C4-2B (cell line): ENCODE results near the gene USH2A.
A peak's percentile ranks its signal among the peaks of the same experiment; 100 is the strongest.

Source experiments
- ZFX ChIP-seq: fragments of 450-650 bp; IDR thresholded peaks from 2 replicates; pipeline ENCODE4 v1.6.1; 2017
- TF ChIP-seq, protein P1 (sequence below): fragments of 450-650 bp; conservative IDR thresholded peaks from 2 replicates; pipeline ENCODE4 v1.5.1; 2017; ENCODE audit warnings: mild to moderate bottlenecking

DNA sequence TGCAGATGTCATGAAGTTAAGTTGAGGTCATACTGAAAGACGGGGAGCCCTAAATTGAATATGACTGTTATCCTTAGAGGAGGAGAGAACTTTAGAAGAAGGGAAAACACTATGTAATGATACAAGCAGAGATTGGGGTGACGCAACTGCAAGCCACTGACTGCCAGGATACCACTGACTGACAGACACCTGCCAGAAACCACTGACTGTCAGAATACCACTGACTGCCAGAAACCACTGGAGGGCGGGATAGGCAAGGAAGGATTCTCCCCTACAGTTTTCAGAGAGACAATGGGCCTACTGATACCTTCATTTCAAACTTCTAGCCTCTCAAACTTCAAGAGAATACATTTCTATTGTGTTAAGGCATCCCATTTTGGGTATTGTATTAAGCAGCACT is 388.7 kb downstream of the USH2A start:
- TF ChIP-seq, protein P1, sequence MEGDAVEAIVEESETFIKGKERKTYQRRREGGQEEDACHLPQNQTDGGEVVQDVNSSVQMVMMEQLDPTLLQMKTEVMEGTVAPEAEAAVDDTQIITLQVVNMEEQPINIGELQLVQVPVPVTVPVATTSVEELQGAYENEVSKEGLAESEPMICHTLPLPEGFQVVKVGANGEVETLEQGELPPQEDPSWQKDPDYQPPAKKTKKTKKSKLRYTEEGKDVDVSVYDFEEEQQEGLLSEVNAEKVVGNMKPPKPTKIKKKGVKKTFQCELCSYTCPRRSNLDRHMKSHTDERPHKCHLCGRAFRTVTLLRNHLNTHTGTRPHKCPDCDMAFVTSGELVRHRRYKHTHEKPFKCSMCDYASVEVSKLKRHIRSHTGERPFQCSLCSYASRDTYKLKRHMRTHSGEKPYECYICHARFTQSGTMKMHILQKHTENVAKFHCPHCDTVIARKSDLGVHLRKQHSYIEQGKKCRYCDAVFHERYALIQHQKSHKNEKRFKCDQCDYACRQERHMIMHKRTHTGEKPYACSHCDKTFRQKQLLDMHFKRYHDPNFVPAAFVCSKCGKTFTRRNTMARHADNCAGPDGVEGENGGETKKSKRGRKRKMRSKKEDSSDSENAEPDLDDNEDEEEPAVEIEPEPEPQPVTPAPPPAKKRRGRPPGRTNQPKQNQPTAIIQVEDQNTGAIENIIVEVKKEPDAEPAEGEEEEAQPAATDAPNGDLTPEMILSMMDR: peak; percentile 27
- TF ChIP-seq ZFX: no peak
